SK-N-SH (cell line): Measurements from ENCODE around the gene HAUS7.

Source experiments
- CTCF ChIP-seq: fragments of 200-600 bp; sonication (generic); IDR thresholded peaks from 2 replicates; pipeline ENCODE4 v1.6.1; 2017; ENCODE audit warnings: antibody characterized with exemption, mild to moderate bottlenecking, moderate library complexity
- EP300 ChIP-seq, 2 experiments: IDR thresholded peaks; 2 replicates each; pipeline versions ENCODE4 v1.4.0 to v1.6.1; 2012; ENCODE audit warnings: borderline replicate concordance in 1 of 2, low read depth in 1 of 2, low read length in 1 of 2
- NFIC ChIP-seq: IDR thresholded peaks from 2 replicates; pipeline ENCODE4 v1.4.0; 2012; ENCODE audit warnings: borderline replicate concordance
- POLR2AphosphoS5 ChIP-seq: IDR thresholded peaks from 2 replicates; pipeline ENCODE4 v1.6.1; 2012; ENCODE audit warnings: low read depth, low read length
- RAD21 ChIP-seq: IDR thresholded peaks from 2 replicates; pipeline ENCODE4 v1.6.1; 2012; ENCODE audit warnings: mild to moderate bottlenecking, low read length
- RCOR1 ChIP-seq: fragments of 150-350 bp; IDR thresholded peaks from 2 replicates; pipeline ENCODE4 v1.6.1; 2017; ENCODE audit warnings: antibody characterized with exemption, low read length
- RXRA ChIP-seq: IDR thresholded peaks from 2 replicates; pipeline ENCODE4 v1.4.0; 2012; ENCODE audit warnings: low read depth, mild to moderate bottlenecking, borderline replicate concordance
- TAF1 ChIP-seq: IDR thresholded peaks from 2 replicates; pipeline ENCODE4 v1.6.1; 2012; ENCODE audit warnings: low read depth, mild to moderate bottlenecking, low read length, moderate library complexity, borderline replicate concordance
- TEAD4 ChIP-seq: IDR thresholded peaks from 2 replicates; pipeline ENCODE4 v1.4.0; 2012; ENCODE audit warnings: mild to moderate bottlenecking, borderline replicate concordance; ENCODE audit not compliant: insufficient read depth
- USF1 ChIP-seq: IDR thresholded peaks from 2 replicates; pipeline ENCODE4 v1.4.0; 2012; ENCODE audit warnings: low read depth, borderline replicate concordance
- USF2 ChIP-seq: fragments of 150-350 bp; IDR thresholded peaks from 2 replicates; pipeline ENCODE4 v1.6.1; 2017; ENCODE audit warnings: antibody characterized with exemption, low read length, low read depth, borderline replicate concordance
- YY1 ChIP-seq: IDR thresholded peaks from 2 replicates; pipeline ENCODE4 v1.4.0; 2012; ENCODE audit warnings: low read depth, mild to moderate bottlenecking
- TF ChIP-seq, protein P1 (sequence below): IDR thresholded peaks from 2 replicates; pipeline ENCODE4 v1.6.1; 2012; ENCODE audit warnings: mild to moderate bottlenecking, low read depth, low read length, moderate library complexity
- TF ChIP-seq, protein P2 (sequence below): IDR thresholded peaks from 2 replicates; pipeline ENCODE4 v1.4.0; 2012; ENCODE audit warnings: low read depth

- no peak for TF ChIP-seq RCOR1
- TF ChIP-seq CTCF, result no peak
- TF ChIP-seq POLR2AphosphoS5, result no peak
- no peak for TF ChIP-seq YY1
- TF ChIP-seq USF2, result no peak
- TF ChIP-seq RXRA, result no peak
- TF ChIP-seq USF1, result no peak
- TF ChIP-seq NFIC, result no peak
- no peak for TF ChIP-seq RAD21
- TF ChIP-seq, protein P1, sequence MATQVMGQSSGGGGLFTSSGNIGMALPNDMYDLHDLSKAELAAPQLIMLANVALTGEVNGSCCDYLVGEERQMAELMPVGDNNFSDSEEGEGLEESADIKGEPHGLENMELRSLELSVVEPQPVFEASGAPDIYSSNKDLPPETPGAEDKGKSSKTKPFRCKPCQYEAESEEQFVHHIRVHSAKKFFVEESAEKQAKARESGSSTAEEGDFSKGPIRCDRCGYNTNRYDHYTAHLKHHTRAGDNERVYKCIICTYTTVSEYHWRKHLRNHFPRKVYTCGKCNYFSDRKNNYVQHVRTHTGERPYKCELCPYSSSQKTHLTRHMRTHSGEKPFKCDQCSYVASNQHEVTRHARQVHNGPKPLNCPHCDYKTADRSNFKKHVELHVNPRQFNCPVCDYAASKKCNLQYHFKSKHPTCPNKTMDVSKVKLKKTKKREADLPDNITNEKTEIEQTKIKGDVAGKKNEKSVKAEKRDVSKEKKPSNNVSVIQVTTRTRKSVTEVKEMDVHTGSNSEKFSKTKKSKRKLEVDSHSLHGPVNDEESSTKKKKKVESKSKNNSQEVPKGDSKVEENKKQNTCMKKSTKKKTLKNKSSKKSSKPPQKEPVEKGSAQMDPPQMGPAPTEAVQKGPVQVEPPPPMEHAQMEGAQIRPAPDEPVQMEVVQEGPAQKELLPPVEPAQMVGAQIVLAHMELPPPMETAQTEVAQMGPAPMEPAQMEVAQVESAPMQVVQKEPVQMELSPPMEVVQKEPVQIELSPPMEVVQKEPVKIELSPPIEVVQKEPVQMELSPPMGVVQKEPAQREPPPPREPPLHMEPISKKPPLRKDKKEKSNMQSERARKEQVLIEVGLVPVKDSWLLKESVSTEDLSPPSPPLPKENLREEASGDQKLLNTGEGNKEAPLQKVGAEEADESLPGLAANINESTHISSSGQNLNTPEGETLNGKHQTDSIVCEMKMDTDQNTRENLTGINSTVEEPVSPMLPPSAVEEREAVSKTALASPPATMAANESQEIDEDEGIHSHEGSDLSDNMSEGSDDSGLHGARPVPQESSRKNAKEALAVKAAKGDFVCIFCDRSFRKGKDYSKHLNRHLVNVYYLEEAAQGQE, result no peak
- TF ChIP-seq, protein P2, sequence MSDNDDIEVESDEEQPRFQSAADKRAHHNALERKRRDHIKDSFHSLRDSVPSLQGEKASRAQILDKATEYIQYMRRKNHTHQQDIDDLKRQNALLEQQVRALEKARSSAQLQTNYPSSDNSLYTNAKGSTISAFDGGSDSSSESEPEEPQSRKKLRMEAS, result no peak
- TF ChIP-seq EP300 (IDR thresholded peaks at IDR 0.05; ENCODE audit: borderline replicate concordance in 1 of 2, low read depth in 1 of 2, low read length in 1 of 2), result no peak
- no peak for TF ChIP-seq TEAD4
- TF ChIP-seq TAF1, result no peak
Measured at GRCh38 chrX:153401133-153401764, 69.1 kb downstream of the HAUS7 start, which contains the start of gene PNMA6E.
